Panc1 (cell line): Measurements from ENCODE around the gene PIK3CD.

Source experiments
- CTCF ChIP-seq: fragments of 450-650 bp; IDR thresholded peaks from 2 replicates; pipeline ENCODE4 v1.5.1; 2017; ENCODE audit warnings: mild to moderate bottlenecking
- TCF7L2 ChIP-seq: IDR thresholded peaks from 2 replicates; pipeline ENCODE4 v1.6.1; 2011; ENCODE audit warnings: mild to moderate bottlenecking, low read depth, low read length, inconsistent platforms
- TF ChIP-seq, protein P1 (sequence below), 2 experiments: IDR thresholded peaks; 2 replicates each; pipeline ENCODE4 v1.6.1; 2011 to 2012; ENCODE audit warnings: low read depth in 2 of 2, control low read depth in 1 of 2, low read length in 1 of 2, mild to moderate bottlenecking in 1 of 2, moderate library complexity in 1 of 2; ENCODE audit not compliant: insufficient read depth in 1 of 2

- TF ChIP-seq CTCF (no peak), TCF7L2 (no peak)
- TF ChIP-seq, protein P1, sequence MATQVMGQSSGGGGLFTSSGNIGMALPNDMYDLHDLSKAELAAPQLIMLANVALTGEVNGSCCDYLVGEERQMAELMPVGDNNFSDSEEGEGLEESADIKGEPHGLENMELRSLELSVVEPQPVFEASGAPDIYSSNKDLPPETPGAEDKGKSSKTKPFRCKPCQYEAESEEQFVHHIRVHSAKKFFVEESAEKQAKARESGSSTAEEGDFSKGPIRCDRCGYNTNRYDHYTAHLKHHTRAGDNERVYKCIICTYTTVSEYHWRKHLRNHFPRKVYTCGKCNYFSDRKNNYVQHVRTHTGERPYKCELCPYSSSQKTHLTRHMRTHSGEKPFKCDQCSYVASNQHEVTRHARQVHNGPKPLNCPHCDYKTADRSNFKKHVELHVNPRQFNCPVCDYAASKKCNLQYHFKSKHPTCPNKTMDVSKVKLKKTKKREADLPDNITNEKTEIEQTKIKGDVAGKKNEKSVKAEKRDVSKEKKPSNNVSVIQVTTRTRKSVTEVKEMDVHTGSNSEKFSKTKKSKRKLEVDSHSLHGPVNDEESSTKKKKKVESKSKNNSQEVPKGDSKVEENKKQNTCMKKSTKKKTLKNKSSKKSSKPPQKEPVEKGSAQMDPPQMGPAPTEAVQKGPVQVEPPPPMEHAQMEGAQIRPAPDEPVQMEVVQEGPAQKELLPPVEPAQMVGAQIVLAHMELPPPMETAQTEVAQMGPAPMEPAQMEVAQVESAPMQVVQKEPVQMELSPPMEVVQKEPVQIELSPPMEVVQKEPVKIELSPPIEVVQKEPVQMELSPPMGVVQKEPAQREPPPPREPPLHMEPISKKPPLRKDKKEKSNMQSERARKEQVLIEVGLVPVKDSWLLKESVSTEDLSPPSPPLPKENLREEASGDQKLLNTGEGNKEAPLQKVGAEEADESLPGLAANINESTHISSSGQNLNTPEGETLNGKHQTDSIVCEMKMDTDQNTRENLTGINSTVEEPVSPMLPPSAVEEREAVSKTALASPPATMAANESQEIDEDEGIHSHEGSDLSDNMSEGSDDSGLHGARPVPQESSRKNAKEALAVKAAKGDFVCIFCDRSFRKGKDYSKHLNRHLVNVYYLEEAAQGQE (IDR thresholded peaks at IDR 0.05; ENCODE audit: insufficient read depth in 1 of 2, low read depth in 2 of 2, low read length in 1 of 2): no peak
Measured at GRCh38 chr1:9776685-9777084, 125.2 kb downstream of the PIK3CD start.
